DND-41 (cell line): ENCODE data around the gene NANOS2.

Source experiments
- EZH2 ChIP-seq: IDR thresholded peaks from 3 replicates; pipeline ENCODE4 v1.6.1; 2012; ENCODE audit warnings: borderline replicate concordance, low read depth, mild to moderate bottlenecking, moderate library complexity, low read length, inconsistent platforms; ENCODE audit not compliant: severe bottlenecking
- TF ChIP-seq, protein P1 (sequence below): IDR thresholded peaks from 2 replicates; pipeline ENCODE4 v1.5.1; 2012; ENCODE audit warnings: borderline replicate concordance, low read length, moderate library complexity, mild to moderate bottlenecking; ENCODE audit not compliant: poor library complexity, severe bottlenecking; ENCODE audit errors: extremely low read depth

DNA sequence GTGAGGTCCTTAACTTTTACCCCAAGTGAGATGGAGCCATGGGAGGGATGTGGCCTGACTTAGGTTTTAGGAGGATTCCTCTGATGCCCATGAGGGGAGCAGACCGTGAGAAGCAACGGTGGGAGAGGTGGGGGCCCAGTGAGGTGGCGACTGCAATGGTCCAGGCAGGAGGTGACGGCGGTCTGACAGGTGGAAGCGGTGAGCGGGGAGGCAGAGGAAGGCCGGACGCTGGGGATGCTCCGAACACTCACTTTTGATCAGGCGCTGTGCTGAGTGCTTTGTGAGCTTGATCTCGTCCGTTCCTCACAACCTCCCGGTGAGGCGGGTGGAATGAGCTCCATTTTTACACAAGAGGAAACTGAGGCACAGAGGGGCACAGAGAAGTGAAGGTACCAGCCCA is 47.4 kb upstream of the NANOS2 start:
- TF ChIP-seq, protein P1, sequence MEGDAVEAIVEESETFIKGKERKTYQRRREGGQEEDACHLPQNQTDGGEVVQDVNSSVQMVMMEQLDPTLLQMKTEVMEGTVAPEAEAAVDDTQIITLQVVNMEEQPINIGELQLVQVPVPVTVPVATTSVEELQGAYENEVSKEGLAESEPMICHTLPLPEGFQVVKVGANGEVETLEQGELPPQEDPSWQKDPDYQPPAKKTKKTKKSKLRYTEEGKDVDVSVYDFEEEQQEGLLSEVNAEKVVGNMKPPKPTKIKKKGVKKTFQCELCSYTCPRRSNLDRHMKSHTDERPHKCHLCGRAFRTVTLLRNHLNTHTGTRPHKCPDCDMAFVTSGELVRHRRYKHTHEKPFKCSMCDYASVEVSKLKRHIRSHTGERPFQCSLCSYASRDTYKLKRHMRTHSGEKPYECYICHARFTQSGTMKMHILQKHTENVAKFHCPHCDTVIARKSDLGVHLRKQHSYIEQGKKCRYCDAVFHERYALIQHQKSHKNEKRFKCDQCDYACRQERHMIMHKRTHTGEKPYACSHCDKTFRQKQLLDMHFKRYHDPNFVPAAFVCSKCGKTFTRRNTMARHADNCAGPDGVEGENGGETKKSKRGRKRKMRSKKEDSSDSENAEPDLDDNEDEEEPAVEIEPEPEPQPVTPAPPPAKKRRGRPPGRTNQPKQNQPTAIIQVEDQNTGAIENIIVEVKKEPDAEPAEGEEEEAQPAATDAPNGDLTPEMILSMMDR: no peak
- no peak for TF ChIP-seq EZH2
